OCI-LY7 (cell line): ENCODE measurements around the gene CIP2A. TPM values are rescaled to one million over a fixed set of nuclear protein-coding genes. Genes with fewer than 3 reads are reported as not detected.

Source experiments
- BruUV-seq: library from RNA; stranded (reverse); fragments of 400-500 nt; replicated peaks from 2 replicates; lab custom pipeline; 2021; lab: Mats Ljungman, UMichigan
- CTCF ChIA-PET: fragments of 300-600 bp; sonication (Branson Sonifier 250); formaldehyde crosslinking; loops from one replicate; lab custom pipeline; 2022; ENCODE audit warnings: antibody characterized with exemption; ENCODE audit not compliant: unreplicated experiment; lab: Charles Lee
- POLR2A ChIA-PET: fragments of 300-600 bp; sonication (Branson Sonifier 250); formaldehyde crosslinking; loops from one replicate; lab custom pipeline; 2022; ENCODE audit warnings: antibody characterized with exemption; lab: Charles Lee
- DNase-seq: peaks from one replicate; pipeline ENCODE4 v3.0.0-alpha.2; 2015; ENCODE audit warnings: low spot score
- H2AFZ ChIP-seq: fragments of 200-600 bp; sonication (generic), shearing (Covaris generic); 2 replicates; pipeline ENCODE4 v1.6.1; 2014; ENCODE audit warnings: mild to moderate bottlenecking, antibody characterized with exemption, low read length, moderate library complexity
- H3K27ac ChIP-seq: fragments of 200-600 bp; sonication (generic); 2 replicates; pipeline ENCODE4 v1.5.1; 2014; ENCODE audit warnings: mixed run types, low read depth, mild to moderate bottlenecking, moderate library complexity, low read length, inconsistent platforms; ENCODE audit not compliant: poor library complexity, severe bottlenecking
- H3K36me3 ChIP-seq: fragments of 200-600 bp; sonication (generic); 2 replicates; pipeline ENCODE4 v1.6.1; 2014; ENCODE audit warnings: mild to moderate bottlenecking, antibody characterized with exemption, low read length, moderate library complexity, mixed read lengths; ENCODE audit not compliant: insufficient read depth
- H3K4me1 ChIP-seq: fragments of 200-600 bp; sonication (generic); 2 replicates; pipeline ENCODE4 v1.5.1; 2014; ENCODE audit warnings: mild to moderate bottlenecking, low read length; ENCODE audit not compliant: insufficient read depth, poor library complexity, severe bottlenecking
- H3K4me2 ChIP-seq: fragments of 200-600 bp; sonication (generic); 2 replicates; pipeline ENCODE4 v1.6.1; 2014; ENCODE audit warnings: mild to moderate bottlenecking, low read length
- H3K4me3 ChIP-seq: fragments of 200-600 bp; sonication (generic); 2 replicates; pipeline ENCODE4 v1.5.1; 2014; ENCODE audit warnings: mild to moderate bottlenecking, low read depth, low read length; ENCODE audit not compliant: poor library complexity, severe bottlenecking
- H3K79me2 ChIP-seq: fragments of 200-600 bp; sonication (generic); 2 replicates; pipeline ENCODE4 v1.6.1; 2016; ENCODE audit warnings: low read depth, mild to moderate bottlenecking, low read length, moderate library complexity, mixed read lengths; ENCODE audit not compliant: insufficient read depth
- H3K9me2 ChIP-seq: fragments of 200-600 bp; sonication (generic); 2 replicates; pipeline ENCODE4 v1.6.1; 2016; ENCODE audit warnings: mild to moderate bottlenecking, low read length, mixed read lengths; ENCODE audit not compliant: insufficient read depth
- H3K9me3 ChIP-seq: fragments of 200-600 bp; sonication (generic); 2 replicates; pipeline ENCODE4 v1.6.1; 2014; ENCODE audit warnings: mild to moderate bottlenecking, mixed run types, low read length, mixed read lengths
- H4K20me1 ChIP-seq: fragments of 200-600 bp; sonication (generic); 2 replicates; pipeline ENCODE4 v1.6.1; 2014; ENCODE audit warnings: mild to moderate bottlenecking, antibody characterized with exemption, low read length, moderate library complexity, mixed read lengths; ENCODE audit not compliant: insufficient read depth
- CTCF ChIP-seq: fragments of 200-600 bp; sonication (generic); conservative IDR thresholded peaks from 2 replicates; pipeline ENCODE4 v1.5.1; 2014; ENCODE audit warnings: mild to moderate bottlenecking, antibody characterized with exemption, low read length, moderate library complexity, mixed read lengths
- EZH2phosphoT487 ChIP-seq: fragments of 200-600 bp; sonication (generic); IDR thresholded peaks from 2 replicates; pipeline ENCODE4 v1.6.1; 2018; ENCODE audit warnings: low read depth, borderline replicate concordance, mild to moderate bottlenecking, mixed run types, antibody characterized with exemption, low read length, moderate library complexity, mixed read lengths
- intact Hi-C: fragments of 100-400 bp; cut with micrococcal nuclease; formaldehyde crosslinking; loops from one replicate; pipeline ENCODE4 v1.10.0; 2022; ENCODE audit not compliant: unreplicated experiment
- total RNA-seq, 2 experiments: library from RNA; depleted of rRNA in 1 of 2; stranded (reverse); fragments of >200 nt in 1 of 2; shearing (Covaris generic) in 1 of 2; gene quantifications; 2 replicates each; pipeline ENCODE4 v1.2.3, GENCODE V29; 2014 to 2022

Gene CIP2A
- total RNA-seq, 2 experiments from 2014 or later: 71.6 to 74.1 TPM

- H3K79me2 ChIP-seq: no peaks in the 10 kb centered on the region
- ChIA-PET POLR2A (interaction anchor here (0.6 to 1.6 kb wide), 3 partner anchors 10 to 25 kb away, joined by 3 to 4 read pairs (median 3); no protein-coding TSS in a partner anchor), CTCF (no interaction called here)
- intact Hi-C loops: no loop called here
- no peak overlapping the region for H3K4me3 ChIP-seq
- peaks cover 13% of the 10 kb centered on the region for H3K9me3 ChIP-seq
- H3K4me1 ChIP-seq: peaks cover 8% of the 10 kb centered on the region
- H3K36me3 ChIP-seq: peaks cover 25% of the 10 kb centered on the region
- no TSS peak for BruUV-seq
- no peaks in the 10 kb centered on the region for H4K20me1 ChIP-seq
- no peak for DNase-seq
- H3K4me2 ChIP-seq: no peak overlapping the region
- H2AFZ ChIP-seq: no peak overlapping the region
- TF ChIP-seq EZH2phosphoT487 (no peak), CTCF (no peak)
- no peaks in the 10 kb centered on the region for H3K9me2 ChIP-seq
- H3K27ac ChIP-seq: no peak overlapping the region
These were observed 15.8 kb upstream of the CIP2A start for GRCh38 chr3:108605028-108605427.

DNA sequence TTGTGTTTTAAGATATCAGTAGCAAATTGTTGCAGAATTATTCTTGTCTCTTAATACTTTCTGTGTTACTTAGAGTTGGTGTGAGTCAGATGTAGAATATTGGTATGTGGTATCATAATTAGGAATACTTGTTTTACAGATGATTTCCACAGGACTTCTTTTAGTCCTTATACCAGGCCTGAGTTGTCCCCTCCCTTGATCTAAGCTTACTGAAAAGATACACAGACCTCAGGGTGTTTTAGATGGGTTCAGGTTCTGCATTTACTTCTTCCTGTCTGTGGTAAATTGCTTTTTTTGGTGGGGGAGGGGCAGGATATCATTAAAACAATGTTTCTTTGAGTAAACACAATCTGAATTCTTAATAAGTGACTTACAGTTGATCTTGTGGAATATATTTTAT lies 14.5 kb upstream of the CIP2A start:
- Histone ChIP-seq H3K4me1 (peaks cover 8% of the 10 kb centered on the region), H3K36me3 (peaks cover 25% of the 10 kb centered on the region), H2AFZ (no peak overlapping the region), H3K79me2 (no peaks in the 10 kb centered on the region), H4K20me1 (no peaks in the 10 kb centered on the region), H3K9me2 (no peaks in the 10 kb centered on the region), H3K4me3 (no peak overlapping the region), H3K4me2 (no peak overlapping the region; the same call in 1 of the 2 replicates), H3K9me3 (peaks cover 13% of the 10 kb centered on the region), H3K27ac (no peak overlapping the region)
- BruUV-seq: no TSS peak
- TF ChIP-seq CTCF: no peak
- no peak for TF ChIP-seq EZH2phosphoT487
- ChIA-PET CTCF (no interaction called here), POLR2A (interaction anchor here (0.5 to 4.6 kb wide), 6 partner anchors 10 to 800 kb away, joined by 3 to 34 read pairs (median 3); partner anchors contain the start of genes CIP2A and DZIP3)
- intact Hi-C loops: no loop called here
- DNase-seq: peak; percentile 27

GRCh38 chr3:108602935-108603294 lies 13.7 kb upstream of the CIP2A start:
- Histone ChIP-seq H4K20me1 (no peaks in the 10 kb centered on the region), H3K27ac (no peak overlapping the region), H3K9me2 (no peaks in the 10 kb centered on the region), H3K36me3 (peaks cover 21% of the 10 kb centered on the region), H3K4me1 (peaks cover 8% of the 10 kb centered on the region), H3K79me2 (no peaks in the 10 kb centered on the region), H3K4me2 (no peak overlapping the region), H2AFZ (no peak overlapping the region), H3K4me3 (no peak overlapping the region), H3K9me3 (peaks cover 13% of the 10 kb centered on the region)
- TF ChIP-seq CTCF: no peak
- TF ChIP-seq EZH2phosphoT487: no peak
- intact Hi-C loops: no loop called here
- no TSS peak for BruUV-seq
- DNase-seq: no peak
- CTCF ChIA-PET: interaction anchor here (0.7 to 1.0 kb wide), 2 partner anchors 9 to 15 kb away, joined by 3 read pairs; no protein-coding TSS in a partner anchor
- POLR2A ChIA-PET: interaction anchor here (0.7 to 4.6 kb wide), 4 partner anchors 11 to 321 kb away, joined by 3 to 34 read pairs (median 4); partner anchors contain the start of genes CIP2A and DZIP3
